ENCODE data around the gene OR11A1.

DNA sequence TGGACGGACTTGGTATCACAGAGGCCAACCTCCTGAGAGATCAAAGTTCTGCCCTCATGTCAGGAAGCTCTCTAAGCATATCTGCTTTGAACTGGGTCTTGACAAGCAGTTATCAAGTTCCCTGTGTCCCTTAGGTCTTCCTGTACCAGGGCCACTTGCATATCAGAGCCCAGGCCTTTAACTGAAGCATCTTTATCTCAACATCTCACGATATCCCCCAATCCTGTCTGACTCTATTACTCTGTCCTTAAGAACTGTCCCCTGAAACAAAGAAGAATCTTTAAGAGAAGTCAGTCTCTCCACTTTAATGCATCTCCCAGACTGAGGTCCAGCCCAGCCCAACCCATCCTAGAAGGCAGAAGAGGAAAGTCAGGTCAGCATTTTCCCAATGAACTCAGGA, 22.7 kb upstream of the OR11A1 start:
- TF ChIP-seq POLR2A (IDR thresholded peaks at IDR 0.05; ENCODE audit: low read length) = no peak
- TF ChIP-seq GATA1 (IDR thresholded peaks at IDR 0.05; ENCODE audit: low read depth, low read length) = no peak

All from erythroblast (primary cell).